SK-N-SH (cell line): ENCODE results near the gene CHRND.

Experiments used
- CTCF ChIP-seq: fragments of 200-600 bp; sonication (generic); IDR thresholded peaks from 2 replicates; pipeline ENCODE4 v1.6.1; 2017; ENCODE audit warnings: antibody characterized with exemption, mild to moderate bottlenecking, moderate library complexity
- EZH2phosphoT487 ChIP-seq: fragments of 200-600 bp; sonication (generic); IDR thresholded peaks from 2 replicates; pipeline ENCODE4 v1.6.1; 2017; ENCODE audit warnings: low read depth, mixed run types, mild to moderate bottlenecking, antibody characterized with exemption, moderate library complexity, borderline replicate concordance
- GATA2 ChIP-seq: sonication (generic); formaldehyde crosslinking; IDR thresholded peaks from 2 replicates; pipeline ENCODE4 v1.5.0; 2020; ENCODE audit warnings: mild to moderate bottlenecking, missing genetic modification reagents
- POLR2AphosphoS5 ChIP-seq: IDR thresholded peaks from 2 replicates; pipeline ENCODE4 v1.6.1; 2012; ENCODE audit warnings: low read depth, low read length
- REST ChIP-seq: IDR thresholded peaks from 2 replicates; pipeline ENCODE4 v1.6.1; 2012; ENCODE audit warnings: mild to moderate bottlenecking, low read depth, low read length, moderate library complexity
- TEAD4 ChIP-seq: IDR thresholded peaks from 2 replicates; pipeline ENCODE4 v1.4.0; 2012; ENCODE audit warnings: mild to moderate bottlenecking, borderline replicate concordance; ENCODE audit not compliant: insufficient read depth
- YY1 ChIP-seq: IDR thresholded peaks from 2 replicates; pipeline ENCODE4 v1.4.0; 2012; ENCODE audit warnings: low read depth, mild to moderate bottlenecking

GRCh38 chr2:232482301-232483238 is 43.4 kb upstream of the CHRND start:
- no peak for TF ChIP-seq POLR2AphosphoS5
- no peak for TF ChIP-seq CTCF
- TF ChIP-seq REST, result no peak
- no peak for TF ChIP-seq EZH2phosphoT487
- TF ChIP-seq TEAD4, result no peak
- TF ChIP-seq GATA2, result no peak
- TF ChIP-seq YY1, result no peak
